HG03060 (cell line): Measurements from ENCODE around the gene NRP2.

Source experiments
- ATAC-seq: cut with Tn5 transposase; IDR thresholded peaks from one replicate; pipeline ENCODE4 v1.9.1; 2021; ENCODE audit warnings: low read depth, moderate number of reproducible peaks; ENCODE audit not compliant: unreplicated experiment

Gene NRP2

GRCh38 chr2:205751569-205752031 is 69.3 kb downstream of the NRP2 start:
- ATAC-seq, result no peak

DNA sequence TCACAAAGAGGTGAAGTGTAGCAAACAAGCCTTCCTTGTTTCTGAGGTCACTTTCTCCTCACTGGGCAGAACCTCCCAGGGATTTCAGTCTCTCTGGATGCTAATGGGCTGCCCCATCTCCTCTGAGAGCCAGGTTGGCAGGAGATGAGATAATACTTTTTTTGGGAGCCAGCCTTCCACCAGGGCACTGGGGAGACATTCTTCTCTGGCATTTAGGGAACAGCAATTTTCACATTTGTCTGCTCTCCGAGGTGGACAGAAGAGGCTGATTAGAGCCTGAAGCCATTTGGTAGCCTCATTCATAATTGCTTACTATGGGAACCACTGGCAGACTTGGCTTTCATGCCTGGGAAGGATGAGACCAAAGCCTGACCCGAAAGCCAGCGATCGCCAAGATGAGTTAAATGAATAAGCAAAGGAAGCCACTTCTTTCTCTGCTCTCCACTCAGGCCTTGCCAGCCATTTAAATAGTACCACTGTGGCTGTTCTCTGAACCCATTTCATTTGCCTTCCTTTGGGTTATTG is 70.1 kb downstream of the NRP2 start:
- ATAC-seq, result no peak

- no peak for ATAC-seq
Observed at GRCh38 chr2:205752924-205753323, 70.6 kb downstream of the NRP2 start.

- no peak for ATAC-seq
Observed at GRCh38 chr2:205754285-205754923, 72.1 kb downstream of the NRP2 start.

DNA sequence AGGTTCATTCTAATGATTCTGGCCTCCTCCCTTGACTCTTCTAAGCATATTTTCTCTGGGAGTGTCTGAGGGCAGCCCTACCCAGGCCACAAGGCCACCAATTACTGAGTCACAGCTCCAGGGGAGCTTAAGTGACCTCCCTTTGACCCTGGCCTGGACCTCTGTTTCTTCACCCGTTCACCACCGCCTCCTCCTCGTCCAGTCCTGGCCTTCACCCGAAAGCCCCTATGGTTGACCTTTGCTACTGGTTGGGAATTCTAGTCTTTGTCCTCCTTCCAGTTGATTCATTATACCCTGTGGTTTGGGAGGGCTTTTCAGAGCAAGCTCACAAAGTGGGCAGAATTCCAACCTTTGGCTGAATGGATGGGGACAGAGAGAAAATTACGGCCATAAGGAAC is 72.6 kb downstream of the NRP2 start:
- no peak for ATAC-seq

GRCh38 chr2:205755923-205756322 is 73.6 kb downstream of the NRP2 start:
- no peak for ATAC-seq

GRCh38 chr2:205757271-205757670 is 75.0 kb downstream of the NRP2 start:
- no peak for ATAC-seq

- no peak for ATAC-seq
Observed at GRCh38 chr2:205758051-205758450, 75.8 kb downstream of the NRP2 start.

DNA sequence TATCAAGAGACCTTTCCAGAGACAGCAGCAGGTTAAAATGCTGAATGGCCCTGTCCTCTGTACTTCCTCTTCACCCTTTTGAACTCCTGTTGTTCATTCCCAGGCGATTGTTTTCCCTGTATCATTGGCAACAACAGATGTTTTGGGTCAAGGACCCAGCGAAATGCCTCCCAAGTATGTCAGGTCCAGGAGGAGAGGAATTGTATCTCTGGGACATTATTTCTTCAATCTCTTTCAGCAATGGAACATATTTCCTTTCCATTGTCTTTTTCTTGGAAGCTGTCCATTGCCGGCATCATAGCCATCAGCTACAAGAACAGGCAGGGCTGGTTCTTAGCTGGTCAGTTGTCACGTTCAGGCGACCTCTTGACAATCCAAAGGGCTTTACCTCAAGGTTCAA is 76.2 kb downstream of the NRP2 start:
- no peak for ATAC-seq

DNA sequence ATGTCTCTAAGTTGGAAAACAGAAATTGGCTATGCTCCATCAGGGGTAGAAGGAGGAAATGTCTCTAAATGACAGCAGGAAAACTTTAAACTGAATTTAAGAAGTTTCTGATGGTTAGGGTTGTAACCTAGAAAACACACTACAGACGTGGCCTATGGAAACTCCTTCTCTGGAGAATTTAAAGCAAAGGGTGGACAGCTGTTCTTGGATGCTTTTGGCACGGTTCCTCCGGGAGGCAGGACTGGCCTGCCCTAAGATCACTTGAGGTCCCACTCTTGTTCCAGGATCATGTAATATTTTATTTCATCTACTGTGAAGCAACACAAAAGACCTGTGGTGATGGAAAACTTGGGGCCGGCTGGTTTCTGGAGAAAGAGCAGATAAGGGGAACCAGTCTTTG is 77.0 kb downstream of the NRP2 start:
- no peak for ATAC-seq

DNA sequence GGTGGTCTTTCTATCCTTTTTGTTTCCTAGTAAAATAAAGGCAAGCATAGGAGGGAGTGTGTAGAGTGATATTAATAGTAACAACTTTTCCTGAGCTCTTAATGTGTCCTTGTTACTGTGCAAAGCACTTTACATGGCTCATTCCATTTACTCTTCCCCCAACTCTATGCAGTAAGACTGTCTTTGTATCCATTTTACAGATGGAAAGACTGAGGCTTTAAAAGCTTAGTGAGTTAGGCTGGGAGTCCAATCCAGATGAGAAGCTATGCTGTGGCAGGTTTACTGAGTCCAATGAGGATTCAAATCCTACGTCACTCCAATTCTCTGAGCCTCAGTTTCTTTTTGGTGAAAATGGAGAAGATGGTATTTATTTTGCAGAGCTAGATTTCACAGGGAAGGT is 77.4 kb downstream of the NRP2 start:
- ATAC-seq, result no peak

GRCh38 chr2:205760157-205760556 is 77.9 kb downstream of the NRP2 start:
- no peak for ATAC-seq

GRCh38 chr2:205761421-205761820 is 79.1 kb downstream of the NRP2 start:
- no peak for ATAC-seq

DNA sequence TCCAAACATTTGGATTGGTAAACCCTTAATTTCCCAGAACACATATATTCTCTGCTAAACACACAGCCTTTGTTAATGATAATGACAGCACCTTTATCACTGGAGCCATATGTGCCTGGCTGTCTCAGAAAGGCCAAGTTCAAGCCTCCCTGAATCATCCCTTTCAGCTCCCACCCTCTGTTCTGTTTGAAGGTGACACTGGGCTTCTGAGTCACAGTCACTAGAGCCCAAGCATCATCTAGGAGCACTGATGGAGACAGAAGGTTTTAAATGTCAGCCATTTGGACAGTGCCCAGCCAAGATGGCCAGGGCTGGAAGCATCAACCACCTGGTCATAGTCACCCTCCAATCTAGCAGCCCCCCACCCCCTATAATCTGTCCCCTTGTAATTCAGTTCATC is 80.6 kb downstream of the NRP2 start:
- ATAC-seq, result no peak

DNA sequence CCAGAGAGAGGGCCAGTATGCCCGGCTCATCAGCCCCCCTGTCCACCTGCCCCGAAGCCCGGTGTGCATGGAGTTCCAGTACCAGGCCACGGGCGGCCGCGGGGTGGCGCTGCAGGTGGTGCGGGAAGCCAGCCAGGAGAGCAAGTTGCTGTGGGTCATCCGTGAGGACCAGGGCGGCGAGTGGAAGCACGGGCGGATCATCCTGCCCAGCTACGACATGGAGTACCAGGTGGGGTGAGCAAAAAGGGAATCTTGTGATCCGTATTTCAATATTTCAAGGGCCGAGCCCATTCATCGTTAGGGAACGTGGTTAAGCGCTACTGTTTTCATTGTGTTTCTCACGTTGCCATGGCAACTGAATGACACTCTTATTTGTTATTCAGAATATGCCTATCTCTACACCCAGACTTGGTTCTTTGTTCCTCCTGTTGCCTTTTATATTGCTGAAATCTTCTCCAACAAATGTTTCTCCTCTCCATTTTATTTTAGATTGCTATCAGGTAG is 81.5 kb downstream of the NRP2 start:
- ATAC-seq, result no peak

DNA sequence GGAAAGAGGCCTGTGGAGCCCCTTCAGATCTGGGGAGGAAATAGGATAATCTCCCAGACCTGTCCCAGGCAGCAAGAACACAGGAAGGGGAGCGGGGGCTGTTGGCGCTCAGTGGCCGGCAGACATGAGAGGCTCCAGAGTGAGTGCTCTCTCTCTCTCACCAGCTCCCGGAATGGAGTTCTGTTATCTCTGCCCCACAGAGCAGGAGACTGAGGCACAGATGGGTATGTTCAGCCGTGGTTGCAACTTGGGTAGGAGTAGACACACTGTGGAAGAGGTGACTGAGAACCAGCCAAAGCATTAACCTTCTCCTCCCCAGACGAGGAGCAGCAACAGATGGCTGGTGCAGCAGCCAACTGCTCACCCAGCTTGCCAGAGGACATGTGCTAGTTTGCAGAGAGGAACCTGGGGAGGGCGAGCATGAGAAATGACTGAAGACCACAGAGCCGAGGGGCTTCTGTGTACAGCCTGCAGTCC is 82.0 kb downstream of the NRP2 start:
- no peak for ATAC-seq

GRCh38 chr2:205765151-205765550 is 82.8 kb downstream of the NRP2 start:
- no peak for ATAC-seq

DNA sequence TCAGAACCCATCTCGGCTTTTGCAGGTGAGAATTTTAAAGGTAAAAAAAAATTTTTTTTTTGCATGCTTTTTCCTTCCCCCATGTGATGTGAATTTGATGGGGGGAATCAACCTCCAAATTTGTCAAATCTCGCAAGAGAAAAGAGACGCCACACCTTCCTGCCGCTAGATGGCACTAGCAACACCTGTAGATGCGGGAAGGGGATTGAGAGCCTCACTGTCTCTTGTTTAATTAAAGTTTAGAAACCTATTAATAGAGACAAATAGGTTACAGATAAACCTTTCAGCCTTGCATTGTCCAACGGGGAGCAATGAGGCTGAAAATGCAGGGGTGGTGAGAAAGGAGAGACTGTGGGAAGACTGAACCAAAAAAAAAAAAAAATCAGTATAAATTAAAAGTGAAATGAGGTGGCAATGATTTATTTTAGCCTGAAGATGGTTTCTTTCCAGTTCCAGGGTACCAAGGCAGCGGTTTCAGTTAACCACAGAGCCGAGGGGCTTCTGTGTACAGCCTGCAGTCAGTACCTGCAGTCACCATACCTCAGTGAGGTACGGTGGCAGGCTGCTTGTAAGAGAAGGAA is 84.6 kb downstream of the NRP2 start:
- no peak for ATAC-seq

DNA sequence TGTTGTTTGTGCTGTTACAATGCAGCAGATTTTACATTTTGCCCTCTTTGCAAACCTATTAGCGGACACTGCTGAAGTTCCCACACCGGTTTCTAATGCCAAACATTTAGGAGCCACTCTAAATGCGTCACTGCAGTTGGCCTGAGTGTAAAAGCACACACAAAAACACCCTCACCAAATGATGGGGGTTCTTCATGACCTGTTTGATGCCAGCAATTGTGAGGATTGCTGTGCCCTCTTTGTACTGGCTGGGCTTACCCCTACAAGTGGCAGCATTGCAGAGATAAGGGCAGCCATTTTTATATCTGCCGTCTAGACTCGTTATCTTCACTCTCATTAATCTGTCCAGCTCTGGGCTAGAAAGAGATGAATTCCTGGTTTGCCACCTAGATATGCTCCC is 85.3 kb downstream of the NRP2 start:
- ATAC-seq, result no peak

DNA sequence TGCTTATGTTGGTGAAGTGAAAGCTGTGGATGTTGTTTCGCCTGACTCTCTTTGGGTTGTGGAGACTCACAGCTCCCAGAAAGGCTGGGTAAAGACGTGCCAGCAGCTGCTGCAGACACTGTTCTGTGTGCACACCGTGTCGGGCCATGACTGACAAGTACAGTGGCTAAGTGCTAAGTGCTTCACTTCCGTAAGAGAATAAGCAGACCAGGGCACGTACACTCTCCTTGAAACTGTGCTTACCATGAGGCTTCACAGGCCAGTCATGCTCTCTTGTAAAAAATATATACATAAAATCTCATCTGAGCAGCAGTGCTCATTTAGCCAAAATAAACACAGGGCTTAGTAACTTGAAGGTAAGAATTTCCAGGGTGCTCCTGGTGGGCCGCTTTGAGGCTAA is 86.0 kb downstream of the NRP2 start:
- ATAC-seq, result no peak

GRCh38 chr2:205768815-205769494 is 86.7 kb downstream of the NRP2 start:
- no peak for ATAC-seq

DNA sequence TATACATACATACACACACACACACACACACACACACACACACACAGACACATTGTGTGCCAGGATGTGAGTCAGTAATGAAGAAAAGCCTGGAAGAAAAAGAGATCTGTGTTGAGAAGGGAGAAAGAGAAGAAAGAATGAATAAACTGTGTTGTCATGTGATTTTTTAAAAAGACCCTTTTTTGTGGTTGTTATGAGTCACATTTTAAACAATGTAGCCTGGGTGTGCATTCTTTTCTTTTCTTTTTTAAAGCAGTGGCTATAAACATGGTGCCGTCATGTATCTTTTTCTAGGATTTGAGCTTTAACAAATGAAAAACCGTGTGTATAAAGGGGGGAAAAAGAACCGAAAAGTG is 87.2 kb downstream of the NRP2 start:
- ATAC-seq, result no peak
